ENCODE data around the gene RNF26. TPM values are rescaled to one million over a fixed set of nuclear protein-coding genes. Genes with fewer than 3 reads are reported as not detected.

Gene RNF26
- total RNA-seq, 1 experiment from 2014 or later = 45.6 TPM

DNA sequence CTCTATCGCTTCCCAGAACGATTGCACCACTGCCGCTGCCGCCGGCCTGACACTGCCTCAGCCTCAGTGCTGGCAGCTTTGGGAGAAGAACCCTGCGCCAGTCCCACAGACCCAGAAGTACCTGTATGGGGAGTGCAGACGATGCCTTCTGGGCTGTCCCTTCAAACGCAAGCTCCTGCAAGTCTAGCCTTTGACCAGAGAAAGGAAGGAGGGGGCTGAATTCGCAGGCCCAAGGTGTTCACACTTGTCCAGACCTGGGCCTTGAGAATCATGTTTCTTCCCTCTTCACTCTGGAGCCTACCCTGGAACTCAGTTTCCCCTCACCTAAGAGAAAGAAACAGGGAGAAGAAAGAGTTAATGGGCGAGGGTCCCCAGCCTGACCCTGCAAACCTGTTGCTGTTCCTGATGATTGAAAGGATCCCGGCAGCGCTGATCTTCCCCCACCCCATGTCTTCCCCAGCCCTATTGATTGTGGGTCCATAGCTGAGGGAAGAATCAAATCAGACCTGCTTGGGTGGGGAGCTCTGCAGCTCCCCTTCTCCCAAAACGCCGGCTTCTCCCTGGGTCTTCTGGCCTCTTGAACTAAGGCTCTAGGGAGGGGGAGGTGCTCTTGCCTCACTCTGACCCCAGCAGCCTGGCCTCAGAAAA is 16.6 kb upstream of the RNF26 start:
- Histone ChIP-seq H2AFZ (ENCODE audit: low read depth, low read length, poor library complexity, severe bottlenecking) (no peak overlapping the region), H4K20me1 (ENCODE audit: insufficient read depth) (no peaks in the 10 kb centered on the region), H3K9me3 (ENCODE audit: control insufficient read depth in 1 of 2, insufficient read depth in 1 of 2, low read depth in 1 of 2, low read length in 2 of 2) (no peaks in the 10 kb centered on the region), H3K36me3 (ENCODE audit: control insufficient read depth in 1 of 2, insufficient read depth in 2 of 2, low read length in 2 of 2) (peaks cover 0 to 8% of the 10 kb centered on the region in 2 experiments; a peak in 2 of 4 replicates), H3K79me2 (ENCODE audit: insufficient read depth, low read length) (no peaks in the 10 kb centered on the region; the same call in 1 of the 2 replicates), H3K4me3 (replicated peaks in 1 of 2; ENCODE audit: low read depth in 1 of 2, low read length in 2 of 2) (peak overlapping the region in 1 of 2 experiments; percentile 75; a peak in 3 of 4 replicates), H3K9me2 (ENCODE audit: insufficient read depth) (no peaks in the 10 kb centered on the region), H3K4me2 (ENCODE audit: low read length) (peak overlapping the region; percentile 99), H3K27ac (ENCODE audit: low read depth, low read length) (peak overlapping the region; percentile 22; the same call in 1 of the 2 replicates), H3K9ac (ENCODE audit: low read length) (peak overlapping the region; percentile 36), H3K27me3 (ENCODE audit: insufficient read depth, low read length) (no peaks in the 10 kb centered on the region), H3K4me1 (ENCODE audit: control insufficient read depth in 1 of 2, insufficient read depth in 2 of 2, low read length in 2 of 2) (peaks cover 16 to 45% of the 10 kb centered on the region in 2 experiments)
- no TSS peak for BruUV-seq (replicated peaks)
- DNase-seq (ENCODE audit: low read depth, low spot score) (no peak), ATAC-seq (no peak)
- ChIA-PET RAD21 (ENCODE audit: low non-redundant PET in 1 of 2, low total read pairs in 2 of 2, uncharacterized antibody in 2 of 2, unreplicated experiment in 2 of 2) (interaction anchor here in 1 of 2 experiments (1.4 kb wide), 1 partner anchor 20 kb away, joined by 4 read pairs; no protein-coding TSS in a partner anchor), POLR2A (interaction anchor here (0.7 to 1.3 kb wide), 4 partner anchors 9 to 13 kb away, joined by 3 read pairs; no protein-coding TSS in a partner anchor), CTCF (interaction anchor here (1.2 to 2.1 kb wide), 2 partner anchors 21 to 22 kb away, joined by 3 to 12 read pairs; no protein-coding TSS in a partner anchor)
- intact Hi-C loops (cut with micrococcal nuclease) = no loop called here
- TF ChIP-seq, protein P1, sequence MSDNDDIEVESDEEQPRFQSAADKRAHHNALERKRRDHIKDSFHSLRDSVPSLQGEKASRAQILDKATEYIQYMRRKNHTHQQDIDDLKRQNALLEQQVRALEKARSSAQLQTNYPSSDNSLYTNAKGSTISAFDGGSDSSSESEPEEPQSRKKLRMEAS (IDR thresholded peaks at IDR 0.05) = no peak
- TF ChIP-seq TCF7L2 (IDR thresholded peaks at IDR 0.05; ENCODE audit: borderline replicate concordance, extremely low read depth, insufficient read depth, insufficient read length) (no peak), ZBTB33 (IDR thresholded peaks at IDR 0.05; ENCODE audit: extremely low read depth, insufficient replicate concordance, low read length) (no peak), ATF3 (IDR thresholded peaks at IDR 0.05) (no peak)

All from HCT116 (cell line).